Left lung (tissue), 10 donors: ENCODE data around the gene MASP2. TPM values are rescaled to one million over a fixed set of nuclear protein-coding genes. Genes with fewer than 3 reads are reported as not detected.

ENCODE experiments used
- ATAC-seq: fragments of 200-7000 bp; cut with Tn5 transposase; one replicate; pipeline ENCODE4 v1.9.1; 2020; ENCODE audit warnings: moderate library complexity
- DNase-seq, 4 donors: peaks; one replicate each; pipeline ENCODE4 v3.0.0-alpha.2; 2013 to 2020
- H3K27ac ChIP-seq, 2 donors: fragments of 200-600 bp; sonication (generic) in 1 of 2; one replicate each; pipeline versions ENCODE4 v1.5.0 to v1.8.0; 2020 to 2021
- H3K27me3 ChIP-seq, 2 donors: fragments of 200-600 bp; sonication (generic) in 1 of 2; one replicate each; pipeline versions ENCODE4 v1.5.0 to v1.8.0; 2020 to 2021
- H3K36me3 ChIP-seq, 2 donors: fragments of 200-600 bp; sonication (generic) in 1 of 2; one replicate each; pipeline versions ENCODE4 v1.5.0 to v1.8.0; 2020 to 2021
- H3K4me1 ChIP-seq, 2 donors: fragments of 200-600 bp; one replicate each; pipeline ENCODE4 v1.8.0; 2021
- H3K4me3 ChIP-seq, 2 donors: fragments of 200-600 bp; sonication (generic) in 1 of 2; one replicate each; pipeline versions ENCODE4 v1.5.0 to v1.8.0; 2020 to 2021; ENCODE audit warnings: mild to moderate bottlenecking in 1 of 2
- H3K9me3 ChIP-seq, 2 donors: fragments of 200-600 bp; sonication (generic) in 1 of 2; one replicate each; pipeline versions ENCODE4 v1.5.0 to v1.8.0; 2020 to 2021
- CTCF ChIP-seq, 2 donors: fragments of 200-600 bp; sonication (generic) in 1 of 2; IDR thresholded peaks; one replicate each; pipeline versions ENCODE4 v1.5.0 to v1.8.0; 2021; ENCODE audit warnings: antibody characterized with exemption in 2 of 2
- intact Hi-C, 2 donors: fragments of 100-400 bp; cut with DNase I; formaldehyde crosslinking; loops; one replicate each; pipeline versions ENCODE4 v1.11.2 to v1.14.2; 2022
- polyA plus RNA-seq, 6 donors: library from polyadenylated mRNA; unstranded; fragments of 120-200 nt; gene quantifications; one replicate each; pipeline ENCODE4 v1.2.1, GENCODE V29; 2013; ENCODE audit not compliant: insufficient read length in 6 of 6
- total RNA-seq, 2 donors: library from RNA; stranded (reverse); fragmentation: NEBNext Ultra II Directional; extraction: Animal tissue kit (Norgen Biotek cat#: 25700); gene quantifications; one replicate each; pipeline ENCODE4 v1.2.1, GENCODE V29; 2021
- donor health status: DM: no; HTN: yes; CAD: no.
- donor health status: DM: no; HTN: no; CAD: no.

The MASP2 gene
- total and polyA plus RNA-seq, 8 donors: 8.9 to 12.3 (median 10.9) TPM; not detected in 2

GRCh38 chr1:11046270-11046566 lies 821 bp downstream of the MASP2 start:
- no peak overlapping the region for H3K4me3 ChIP-seq
- TF ChIP-seq CTCF (IDR thresholded peaks at IDR 0.05): no peak
- intact Hi-C loops: no loop called here
- no peaks in the 10 kb centered on the region for H3K9me3 ChIP-seq
- H3K27ac ChIP-seq: no peak overlapping the region
- ATAC-seq (no peak), DNase-seq (no peak)
- H3K4me1 ChIP-seq: no peaks in the 10 kb centered on the region
- H3K36me3 ChIP-seq: no peaks in the 10 kb centered on the region
- H3K27me3 ChIP-seq: no peaks in the 10 kb centered on the region

GRCh38 chr1:11045428-11046269 lies 1.4 kb downstream of the MASP2 start:
- Histone ChIP-seq H3K4me1 (no peaks in the 10 kb centered on the region), H3K9me3 (no peaks in the 10 kb centered on the region), H3K4me3 (no peak overlapping the region), H3K27me3 (no peaks in the 10 kb centered on the region), H3K27ac (no peak overlapping the region), H3K36me3 (no peaks in the 10 kb centered on the region)
- TF ChIP-seq CTCF (IDR thresholded peaks at IDR 0.05): no peak
- intact Hi-C loops: no loop called here
- ATAC-seq: no peak
- DNase-seq: no peak

DNA sequence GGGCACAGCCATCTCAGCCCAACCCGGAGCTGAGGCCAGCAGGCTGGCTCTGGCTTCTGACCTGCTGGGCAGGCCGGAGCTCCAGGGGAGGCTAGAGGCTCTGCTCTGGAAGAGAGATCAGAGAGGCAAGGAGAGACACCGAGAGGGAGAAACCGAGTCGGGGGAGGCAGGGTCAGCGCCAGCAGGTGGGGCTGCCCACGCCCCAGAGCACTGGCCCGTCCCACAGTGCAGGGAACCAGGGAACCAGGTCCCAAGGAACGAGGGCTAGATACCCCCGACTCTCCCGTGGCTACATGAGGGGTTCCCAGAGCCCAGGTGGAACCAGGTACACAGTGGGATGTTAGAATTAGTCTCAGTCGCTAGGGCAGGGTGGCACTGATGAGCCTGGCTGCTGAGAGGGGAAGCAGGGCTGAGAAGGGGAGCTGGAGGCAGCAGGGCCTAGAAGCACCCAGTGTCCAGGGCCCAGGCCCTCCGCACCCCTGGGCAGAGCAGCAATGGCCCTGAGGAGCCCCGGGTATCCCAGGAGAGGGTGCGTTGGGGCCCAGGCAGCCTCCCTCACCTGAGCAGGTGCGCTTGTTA lies 2.1 kb downstream of the MASP2 start:
- intact Hi-C loops: no loop called here
- no peak for TF ChIP-seq CTCF (IDR thresholded peaks at IDR 0.05)
- DNase-seq (no peak), ATAC-seq (no peak)
- no peaks in the 10 kb centered on the region for H3K4me1 ChIP-seq
- H3K4me3 ChIP-seq: no peak overlapping the region
- no peaks in the 10 kb centered on the region for H3K9me3 ChIP-seq
- no peaks in the 10 kb centered on the region for H3K27me3 ChIP-seq
- H3K27ac ChIP-seq: no peak overlapping the region
- no peaks in the 10 kb centered on the region for H3K36me3 ChIP-seq

DNA sequence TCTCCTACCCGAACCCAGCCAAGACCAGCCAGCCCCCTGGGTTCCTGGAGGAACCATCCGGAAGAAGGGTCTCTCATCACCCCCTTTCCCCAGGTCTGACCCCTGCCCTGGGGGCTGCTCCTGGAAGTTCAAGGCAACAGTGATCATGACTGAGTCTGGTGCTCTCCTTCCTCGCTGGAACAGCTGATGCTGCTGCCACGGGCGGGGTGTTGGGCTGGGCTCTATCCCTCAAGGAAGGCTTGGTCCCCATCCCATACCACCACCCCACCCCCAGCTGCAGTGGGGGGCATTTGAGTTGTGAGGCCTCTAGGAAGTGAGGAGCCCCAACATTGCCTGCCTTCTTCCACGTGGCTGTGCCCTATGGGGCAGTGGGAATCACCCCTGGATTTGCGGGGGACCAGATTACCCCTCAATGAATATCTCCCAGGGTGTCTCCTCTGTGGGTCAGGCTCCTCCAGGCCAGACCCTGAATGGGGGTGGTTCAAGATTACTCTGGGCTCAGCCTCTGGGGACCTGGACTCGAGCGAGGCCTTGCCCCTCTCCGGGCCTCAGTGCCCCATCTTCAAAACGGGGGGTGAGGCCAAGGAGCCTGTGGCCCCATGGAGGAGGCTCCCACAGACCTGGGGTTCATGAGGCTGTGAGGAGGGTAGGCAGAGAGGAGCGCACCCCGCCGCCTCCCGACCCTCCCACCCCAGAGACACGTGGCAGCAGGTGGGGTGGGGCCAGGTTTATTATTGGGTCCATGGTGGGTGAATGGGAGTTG lies 2.8 kb downstream of the MASP2 start:
- intact Hi-C loops: no loop called here
- H3K9me3 ChIP-seq: no peaks in the 10 kb centered on the region
- no peaks in the 10 kb centered on the region for H3K4me1 ChIP-seq

More for the DNA sequence above, 2.8 kb downstream of the MASP2 start:
- TF ChIP-seq CTCF (IDR thresholded peaks at IDR 0.05): no peak
- Histone ChIP-seq H3K27me3 (no peaks in the 10 kb centered on the region), H3K4me3 (no peak overlapping the region), H3K27ac (no peak overlapping the region), H3K36me3 (no peaks in the 10 kb centered on the region)
- DNase-seq: no peak
- ATAC-seq: no peak
